IPS DF 4.7 (cell line): Measurements from ENCODE around the gene ZNF839.
"Not testable (repeated sequence)": the region's sequence is repeated elsewhere in the genome, so short reads cannot be mapped to it uniquely, and the experiment has no call there.

Experiments
- DNase-seq: peaks from one replicate; pipeline ENCODE4 v3.0.0-alpha.2; 2013; ENCODE audit warnings: low spot score; ENCODE audit errors: extremely low read depth

ZNF839 gene

GRCh38 chr14:102319351-102320032 lies at the start of gene ZNF839:
Gene ZNF839 (plus strand): TSS chr14:102319746. CDS start chr14:102319766, 20 bp downstream.
- no peak for DNase-seq

DNA sequence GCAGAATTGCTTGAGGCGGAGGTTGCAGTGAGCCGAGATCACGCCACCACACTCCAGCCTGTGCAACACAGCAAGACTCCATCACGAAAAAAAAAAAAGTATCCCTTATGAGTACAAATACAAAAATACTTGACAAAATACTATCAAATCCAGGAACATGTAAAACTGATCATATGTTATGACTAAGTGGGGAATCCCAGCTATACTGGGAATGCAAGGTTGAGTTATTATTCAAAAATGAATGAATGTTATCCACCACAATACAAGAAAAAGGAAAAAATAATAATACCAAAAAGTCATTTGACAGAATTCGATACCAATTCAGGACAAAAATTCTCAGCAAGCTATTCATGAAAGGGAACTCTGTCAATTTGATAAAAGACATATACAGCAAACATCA lies 47.2 kb upstream of the ZNF839 start:
- DNase-seq: no peak

DNA sequence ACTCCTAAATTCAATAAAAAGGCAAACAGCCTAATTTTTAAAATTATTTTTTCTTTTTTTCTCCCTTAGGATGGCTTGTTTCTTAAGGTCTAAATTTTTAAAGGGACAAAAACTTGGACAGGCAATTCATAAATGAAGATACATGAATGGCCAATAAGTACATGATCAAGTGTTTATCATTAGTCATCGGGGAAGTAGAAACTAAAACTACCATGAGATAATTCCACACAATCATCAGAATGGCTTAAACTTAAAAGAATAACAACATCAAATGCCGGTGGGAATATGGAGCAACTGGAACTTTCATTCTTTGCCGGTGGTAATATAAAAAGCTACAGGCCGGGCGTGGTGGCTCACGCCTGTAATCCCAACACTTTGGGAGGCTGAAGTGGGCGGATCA lies 43.7 kb upstream of the ZNF839 start:
- no peak for DNase-seq

- DNase-seq: no peak
Measured at GRCh38 chr14:102277874-102278630, 41.5 kb upstream of the ZNF839 start.

- no peak for DNase-seq
Measured at GRCh38 chr14:102278631-102278935, 41.0 kb upstream of the ZNF839 start.

DNA sequence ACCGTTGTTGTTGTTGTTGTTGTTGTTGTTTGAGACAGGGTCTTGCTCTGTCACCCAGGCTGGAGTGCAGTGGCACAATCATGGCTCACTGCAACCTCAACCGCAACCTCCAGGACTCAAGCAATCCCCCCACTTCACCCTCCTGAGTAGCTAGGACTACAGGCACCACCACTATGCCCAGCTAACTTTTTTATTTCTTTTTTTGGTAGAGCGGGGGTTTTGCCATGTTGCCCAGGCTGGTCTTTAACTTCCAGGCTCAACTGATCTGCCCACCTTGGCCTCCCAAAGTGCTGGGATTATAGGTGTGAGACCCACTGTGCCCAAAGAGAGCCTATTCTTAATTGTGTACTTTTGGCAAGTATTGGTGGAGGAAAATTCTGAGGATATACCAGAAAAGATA lies 40.3 kb upstream of the ZNF839 start:
- no peak for DNase-seq

- no peak for DNase-seq
Measured at GRCh38 chr14:102279688-102280348, 39.7 kb upstream of the ZNF839 start.

GRCh38 chr14:102280376-102280962 lies 39.1 kb upstream of the ZNF839 start:
- no peak for DNase-seq

DNA sequence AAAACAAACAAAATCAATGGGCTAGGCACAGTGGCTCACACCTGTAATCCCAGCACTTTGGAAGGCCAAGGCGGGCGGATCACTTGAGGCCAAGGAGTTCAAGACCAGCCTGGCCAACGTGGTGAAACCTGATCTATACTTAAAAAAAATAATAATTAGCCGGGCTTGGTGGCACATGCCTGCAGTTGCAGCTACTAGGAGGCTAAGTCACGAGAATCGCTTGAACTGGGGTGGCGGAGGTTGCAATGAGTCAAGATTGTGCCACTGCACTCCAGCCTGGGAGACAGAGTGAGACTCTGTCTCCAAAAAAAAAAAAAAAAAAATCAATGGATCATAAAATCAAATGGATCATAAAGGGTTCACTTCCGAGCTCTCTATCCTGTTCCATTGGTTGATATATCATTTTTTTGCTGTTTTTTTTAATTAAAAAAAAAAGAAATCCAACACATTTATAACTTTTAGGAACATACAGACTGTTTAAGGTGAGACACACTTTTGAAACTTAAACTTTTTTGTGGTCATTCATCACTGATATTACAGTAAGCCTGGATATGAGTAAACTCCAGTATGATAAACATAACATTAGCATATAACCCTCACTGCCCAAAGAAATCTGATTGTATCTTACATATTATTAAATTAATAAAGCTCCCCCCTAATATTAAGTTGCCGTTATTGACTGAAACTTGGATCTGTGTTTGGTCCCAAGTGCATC lies 36.6 kb upstream of the ZNF839 start:
- DNase-seq: no peak

GRCh38 chr14:102283631-102284129 lies 35.9 kb upstream of the ZNF839 start:
- no peak for DNase-seq

- DNase-seq: no peak
Measured at GRCh38 chr14:102285106-102285505, 34.4 kb upstream of the ZNF839 start.

DNA sequence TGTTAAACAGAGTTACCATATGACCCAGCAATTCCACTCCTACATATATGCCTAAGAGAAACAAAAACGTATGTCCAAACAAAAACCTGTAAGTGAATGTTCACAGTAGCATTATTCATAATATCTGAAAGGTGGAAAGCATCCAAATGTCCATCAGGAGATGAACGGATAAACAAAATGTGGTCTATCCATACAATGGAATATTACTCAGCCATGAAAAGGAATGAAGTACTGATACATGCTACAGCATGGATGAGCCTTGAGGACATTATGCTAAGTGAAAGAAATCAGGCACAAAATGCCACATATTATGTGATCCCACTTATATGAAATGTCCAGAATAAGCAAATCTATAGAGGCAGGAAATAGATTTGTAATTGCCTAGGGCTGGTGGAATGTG lies 31.4 kb upstream of the ZNF839 start:
- DNase-seq: no peak

- DNase-seq: no peak
Measured at GRCh38 chr14:102292441-102292840, 27.1 kb upstream of the ZNF839 start.

- DNase-seq: no peak
Measured at GRCh38 chr14:102293781-102294180, 25.8 kb upstream of the ZNF839 start.

GRCh38 chr14:102295270-102295669 lies 24.3 kb upstream of the ZNF839 start:
- no peak for DNase-seq

DNA sequence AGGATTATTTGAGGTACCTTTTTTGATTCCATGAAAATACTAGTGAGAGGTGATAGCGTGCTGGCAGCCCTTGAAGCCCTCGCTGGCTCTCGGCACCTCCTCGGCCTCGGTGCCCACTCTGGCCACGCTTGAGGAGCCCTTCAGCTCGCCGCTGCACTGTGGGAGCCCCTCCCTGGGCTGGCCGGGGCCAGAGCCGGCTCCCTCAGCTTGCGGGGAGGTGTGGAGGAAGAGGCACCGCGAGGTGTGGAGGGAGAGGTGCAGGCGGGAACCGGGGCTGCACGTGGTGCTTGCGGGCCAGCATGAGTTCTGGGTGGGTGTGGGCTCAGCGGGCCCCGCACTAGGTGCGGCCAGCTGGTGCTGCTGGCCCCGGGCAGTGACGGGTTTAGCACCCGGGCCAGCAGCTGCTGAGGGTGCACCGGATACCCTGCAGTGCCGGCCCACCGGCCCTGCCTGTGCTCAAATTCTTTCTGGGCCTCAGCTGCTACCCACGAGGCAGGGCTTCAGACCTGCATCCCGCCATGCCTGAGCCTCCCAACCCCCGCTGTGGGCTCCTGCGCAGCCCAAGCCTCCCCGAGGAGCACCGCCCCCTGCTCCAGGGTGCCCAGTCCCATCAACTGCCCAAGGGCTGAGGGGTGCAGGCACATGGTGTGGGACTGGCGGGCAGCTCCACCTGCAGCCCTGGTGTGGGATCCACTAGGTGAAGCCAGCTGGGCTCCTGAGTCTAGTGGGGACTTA lies 21.9 kb upstream of the ZNF839 start:
- DNase-seq: no peak

DNA sequence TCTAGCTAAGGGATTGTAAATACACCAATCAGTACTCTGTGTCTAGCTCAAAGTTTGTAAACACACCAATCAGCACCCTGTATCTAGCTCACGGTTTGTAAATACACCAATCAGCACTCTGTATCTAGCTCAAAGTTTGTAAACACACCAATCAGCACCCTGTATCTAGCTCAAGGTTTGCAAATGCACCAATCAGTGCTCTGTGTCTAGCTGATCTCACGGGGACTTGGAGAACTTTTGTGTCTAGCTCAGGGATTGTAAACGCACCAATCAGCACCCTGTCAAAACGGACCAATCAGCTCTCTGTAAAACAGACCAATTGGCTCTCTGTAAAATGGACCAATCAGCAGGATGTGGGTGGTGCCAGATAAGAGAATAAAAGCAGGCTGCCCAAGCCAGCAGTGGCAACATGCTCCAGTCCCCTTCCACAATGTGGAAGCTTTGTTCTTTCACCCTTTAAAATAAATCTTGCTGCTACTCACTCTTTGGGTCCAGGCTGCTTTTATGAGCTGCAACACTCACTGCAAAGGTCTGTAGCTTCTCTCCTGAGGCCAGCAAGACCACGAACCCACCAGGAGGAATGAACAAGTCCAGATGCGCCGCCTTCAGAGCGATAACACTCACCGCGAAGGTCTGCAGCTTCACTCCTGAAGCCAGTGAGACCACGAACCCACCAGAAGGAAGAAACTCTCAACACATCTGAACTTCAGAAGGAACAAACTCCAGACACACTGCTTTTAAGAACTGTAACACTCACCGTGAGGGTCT lies 21.1 kb upstream of the ZNF839 start:
- DNase-seq: not testable (repeated sequence)

DNA sequence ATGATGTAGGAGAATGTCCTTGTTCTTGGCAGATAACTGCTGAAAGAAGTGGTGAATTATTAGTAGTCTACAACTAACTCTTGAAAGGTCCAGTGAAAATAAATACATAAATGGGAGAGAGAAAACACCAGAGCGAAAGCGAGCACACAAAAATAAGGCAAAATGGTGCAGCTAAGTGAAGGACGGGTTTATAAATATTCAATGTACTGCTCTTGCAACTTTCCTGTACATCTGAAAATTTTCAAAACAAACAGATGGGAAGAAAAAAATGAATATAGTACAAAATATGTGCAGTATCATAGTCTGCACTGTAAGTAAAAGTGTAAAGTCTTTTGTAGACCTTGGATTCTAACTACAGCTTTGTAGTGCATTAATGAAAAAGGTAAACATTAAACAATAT lies 15.9 kb upstream of the ZNF839 start:
- DNase-seq: no peak

DNA sequence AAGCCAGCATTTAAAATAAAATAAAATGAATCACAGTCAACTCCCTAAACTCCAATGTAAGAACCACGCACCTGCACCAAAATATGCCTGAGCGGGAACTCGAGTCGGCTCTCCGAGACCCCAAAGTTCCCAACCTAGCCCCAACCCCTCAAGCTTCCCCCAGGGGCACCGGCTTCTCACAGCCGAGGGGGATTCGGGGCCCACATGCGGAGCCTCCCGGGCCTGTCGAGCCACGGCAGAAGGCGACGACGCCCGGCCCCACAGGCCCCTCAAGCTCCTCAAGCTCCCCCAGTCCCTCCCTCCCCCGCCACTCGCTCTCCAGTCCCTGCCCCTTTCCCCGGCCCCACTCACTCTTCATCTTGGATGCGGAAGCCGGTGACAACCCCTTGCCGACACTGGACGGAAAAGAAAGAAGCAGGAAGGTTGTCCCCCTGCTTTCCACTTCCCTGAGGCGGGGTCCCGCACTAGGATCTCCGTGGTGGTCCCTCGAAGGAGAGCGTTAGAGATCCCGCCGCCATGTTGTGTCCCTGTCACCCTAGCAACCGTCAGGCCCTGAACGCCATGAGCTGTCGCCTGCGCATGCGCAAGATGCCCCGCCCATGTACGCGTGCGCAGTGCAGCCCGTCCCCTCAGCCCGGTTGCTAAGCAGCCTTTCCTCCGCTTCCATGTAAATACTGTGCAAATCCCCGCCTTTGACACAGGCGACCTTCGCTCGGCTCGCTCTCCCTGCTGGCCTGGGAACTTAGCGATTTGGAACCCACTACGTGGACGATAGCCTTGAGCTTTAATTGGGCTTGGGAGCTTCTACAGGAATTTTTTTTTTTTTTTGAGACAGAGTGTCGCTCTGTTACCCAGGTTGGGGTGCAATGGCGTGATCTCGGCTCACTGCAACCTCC lies 14.7 kb upstream of the ZNF839 start, which contains the start of gene MOK:
Gene MOK, minus strand, starts transcription at position 554 of the 896 bp plus-strand sequence. Its CDS starts 196 bp downstream, at position 358.
- DNase-seq: peak; percentile 89
